H1 (cell line): ENCODE measurements around the gene NMRAL1. TPM values are rescaled to one million over a fixed set of nuclear protein-coding genes. Genes with fewer than 3 reads are reported as not detected.

Experiments
- CBX5 ChIP-seq: fragments of 300-800, 300-1000 bp; sonication (generic); IDR thresholded peaks from 2 replicates; pipeline ENCODE4 v1.7.1; 2016; ENCODE audit warnings: antibody characterized with exemption, low read length, low read depth
- RBBP5 ChIP-seq: IDR thresholded peaks from 2 replicates; pipeline ENCODE4 v1.7.1; 2012; ENCODE audit warnings: low read depth, mild to moderate bottlenecking, inconsistent platforms, low read length, moderate library complexity, borderline replicate concordance
- polyA plus RNA-seq, 7 experiments: library from polyadenylated mRNA; depleted of rRNA in 3 of 7; stranded (reverse) in 5 of 7; unstranded in 2 of 7; fragments of >200 nt in 5 of 7; fragments of 200-250 nt in 2 of 7; gene quantifications; 1 replicate in 5 of 7; 2 replicates in 1 of 7; 4 replicates in 1 of 7; pipeline versions ENCODE4 v1.2.1 to v1.2.3, GENCODE V29; 2011 to 2013; ENCODE audit warnings: missing spikeins in 2 of 7, mixed read lengths in 2 of 7
- total RNA-seq: library from RNA; stranded (reverse); fragmentation: NEBNext Ultra II Directional; extraction: Animal tissue kit (Norgen Biotek cat#: 25700); gene quantifications from 2 replicates; pipeline ENCODE4 v1.2.1, GENCODE V29; 2021

The NMRAL1 gene
- total and polyA plus RNA-seq, 2 of the 8 experiments (the other 6 are each of a cell fraction or from before 2014, with no cell fraction given): 66.8 to 143 TPM

DNA sequence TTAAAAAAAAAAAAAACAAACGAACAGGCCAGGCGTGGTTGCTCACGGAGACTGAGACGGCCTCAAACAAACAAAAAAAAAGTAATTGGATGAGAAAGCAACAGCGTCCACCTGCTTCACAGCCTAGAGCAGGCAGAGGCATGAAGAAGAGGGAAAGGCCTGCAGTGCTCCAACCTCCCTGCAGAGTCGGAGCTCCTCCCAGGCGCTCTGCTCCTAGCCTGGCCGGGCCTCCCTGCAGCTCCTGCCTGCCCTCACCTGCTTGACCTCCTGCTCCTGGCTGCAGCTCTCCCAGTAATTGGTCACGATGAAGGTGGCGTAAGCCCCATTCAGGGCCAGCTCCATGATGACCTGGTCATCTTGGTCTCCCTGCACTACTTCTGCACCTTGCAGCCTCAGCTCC, 5.5 kb downstream of the NMRAL1 start (continued):
- TF ChIP-seq RBBP5 (no peak), CBX5 (no peak)
